H1 (cell line): Measurements from ENCODE around the gene ZC3HAV1. TPM values are rescaled to one million over a fixed set of nuclear protein-coding genes. Genes with fewer than 3 reads are reported as not detected.

Experiments used
- CTCF ChIA-PET: fragments of 300-600 bp; sonication (Branson Sonifier 250); formaldehyde crosslinking; loops from one replicate; lab custom pipeline; 2021; ENCODE audit not compliant: partially characterized antibody; lab: Charles Lee
- POLR2A ChIA-PET: fragments of 300-600 bp; sonication (Branson Sonifier 250); formaldehyde crosslinking; loops from one replicate; lab custom pipeline; 2021; ENCODE audit warnings: inconsistent platforms; ENCODE audit not compliant: partially characterized antibody; lab: Charles Lee
- DNase-seq, 2 experiments: peaks; one replicate each; pipeline versions ENCODE4 v3.0.0 to v3.0.0-alpha.2; 2010 to 2022; ENCODE audit warnings: low spot score in 2 of 2, low read depth in 1 of 2, mixed read lengths in 1 of 2
- FAIRE-seq: peaks from 2 replicates; lab custom pipeline; 2011; peaks lifted over from hg19 to GRCh38; lab: Jason Lieb, UNC
- H2AFZ ChIP-seq: 2 replicates; pipeline ENCODE4 v1.8.1; 2012; ENCODE audit warnings: low read length, inconsistent platforms
- H2AK5ac ChIP-seq: 2 replicates; pipeline ENCODE4 v1.6.1; 2013; ENCODE audit warnings: low read depth, low read length
- H2BK120ac ChIP-seq: replicated peaks from 2 replicates; pipeline ENCODE3; 2013; ENCODE audit warnings: low read depth, low read length, inconsistent platforms
- H2BK12ac ChIP-seq: 2 replicates; pipeline ENCODE4 v1.6.1; 2013; ENCODE audit warnings: low read depth, low read length
- H2BK15ac ChIP-seq: 2 replicates; pipeline ENCODE4 v1.6.1; 2013; ENCODE audit warnings: low read length
- H2BK20ac ChIP-seq: 2 replicates; pipeline ENCODE4 v1.6.1; 2013; ENCODE audit warnings: low read length
- H2BK5ac ChIP-seq: 2 replicates; pipeline ENCODE4 v1.6.1; 2013; ENCODE audit warnings: low read depth, low read length
- H3K14ac ChIP-seq: 2 replicates; pipeline ENCODE4 v1.6.1; 2013; ENCODE audit warnings: inconsistent platforms; ENCODE audit not compliant: insufficient read length
- H3K18ac ChIP-seq: 2 replicates; pipeline ENCODE4 v1.6.1; 2013; ENCODE audit warnings: low read length; ENCODE audit errors: extremely low read depth
- H3K23ac ChIP-seq: 2 replicates; pipeline ENCODE4 v1.6.1; 2013; ENCODE audit warnings: inconsistent platforms; ENCODE audit not compliant: insufficient read length
- H3K23me2 ChIP-seq: 2 replicates; pipeline ENCODE4 v1.6.1; 2013; ENCODE audit warnings: low read depth, low read length
- H3K27ac ChIP-seq: 2 replicates; pipeline ENCODE4 v1.6.1; 2011; ENCODE audit warnings: low read depth, low read length, inconsistent platforms
- H3K27me3 ChIP-seq, 4 experiments: replicated peaks in 1 of 4; 1 replicate in 1 of 4; 2 replicates in 3 of 4; pipeline versions ENCODE4 v1.6.1 to v1.8.1; 2011 to 2013; ENCODE audit warnings: low read length in 3 of 4, mild to moderate bottlenecking in 3 of 4, inconsistent platforms in 2 of 4, mixed read lengths in 2 of 4, moderate library complexity in 1 of 4; ENCODE audit not compliant: control insufficient read depth in 3 of 4, insufficient read depth in 3 of 4; ENCODE audit errors: extremely low read depth in 1 of 4
- H3K36me3 ChIP-seq, 4 experiments: 2 replicates each; pipeline versions ENCODE4 v1.6.1 to v1.8.1; 2011 to 2013; ENCODE audit warnings: mild to moderate bottlenecking in 4 of 4, low read length in 3 of 4, moderate library complexity in 2 of 4, control low read depth in 1 of 4, inconsistent platforms in 1 of 4; ENCODE audit not compliant: insufficient read depth in 4 of 4, control insufficient read depth in 2 of 4
- H3K4ac ChIP-seq: replicated peaks from 2 replicates; pipeline ENCODE3; 2013; ENCODE audit warnings: low read length, low read depth, mixed read lengths, inconsistent platforms; ENCODE audit not compliant: insufficient read length
- H3K4me1 ChIP-seq, 4 experiments: replicated peaks in 1 of 4; 1 replicate in 1 of 4; 2 replicates in 3 of 4; pipeline versions ENCODE4 v1.6.1 to v1.8.1; 2011 to 2013; ENCODE audit warnings: low read length in 3 of 4, inconsistent platforms in 2 of 4, mixed read lengths in 1 of 4; ENCODE audit not compliant: insufficient read depth in 4 of 4, control insufficient read depth in 3 of 4
- H3K4me2 ChIP-seq, 2 experiments: 2 replicates each; pipeline versions ENCODE4 v1.6.1 to v1.8.1; 2011 to 2013; ENCODE audit warnings: low read depth in 2 of 2, low read length in 2 of 2, control low read depth in 1 of 2, inconsistent platforms in 1 of 2, mild to moderate bottlenecking in 1 of 2; ENCODE audit not compliant: insufficient read depth in 1 of 2
- H3K4me3 ChIP-seq, 4 experiments: fragments of 200-600, 300-600 bp in 1 of 4; sonication (generic), shearing (Covaris generic), sonication (Bioruptor Twin) in 1 of 4; 2 replicates each; pipeline versions ENCODE4 v1.5.1 to v1.8.1; 2011 to 2016; ENCODE audit warnings: low read length in 4 of 4, low read depth in 3 of 4, control low read depth in 2 of 4, inconsistent platforms in 2 of 4, mild to moderate bottlenecking in 2 of 4, mixed read lengths in 1 of 4, moderate library complexity in 1 of 4; ENCODE audit not compliant: insufficient read depth in 2 of 4; ENCODE audit errors: extremely low read depth in 1 of 4
- H3K56ac ChIP-seq: replicated peaks from 2 replicates; pipeline ENCODE3; 2013; ENCODE audit warnings: low read depth, mild to moderate bottlenecking, mixed read lengths, low read length, inconsistent platforms; ENCODE audit not compliant: insufficient read length
- H3K79me1 ChIP-seq: 2 replicates; pipeline ENCODE4 v1.6.1; 2013; ENCODE audit warnings: low read depth, low read length, control low read depth
- H3K79me2 ChIP-seq, 2 experiments: 2 replicates each; pipeline versions ENCODE4 v1.6.1 to v1.8.1; 2012 to 2013; ENCODE audit warnings: low read length in 2 of 2, mild to moderate bottlenecking in 2 of 2, inconsistent platforms in 1 of 2; ENCODE audit not compliant: insufficient read depth in 2 of 2, control insufficient read depth in 1 of 2
- H3K9ac ChIP-seq, 4 experiments: replicated peaks in 1 of 4; 1 replicate in 1 of 4; 2 replicates in 3 of 4; pipeline versions ENCODE4 v1.6.1 to v1.8.1; 2011 to 2013; ENCODE audit warnings: low read depth in 3 of 4, low read length in 3 of 4, control low read depth in 2 of 4, mild to moderate bottlenecking in 2 of 4, moderate library complexity in 2 of 4, inconsistent platforms in 1 of 4; ENCODE audit errors: extremely low read depth in 1 of 4
- H3K9me3 ChIP-seq, 2 experiments: 2 replicates each; pipeline versions ENCODE4 v1.6.1 to v1.8.1; 2012 to 2013; ENCODE audit warnings: mild to moderate bottlenecking in 2 of 2, moderate library complexity in 2 of 2, control low read depth in 1 of 2, inconsistent platforms in 1 of 2, low read depth in 1 of 2, low read length in 1 of 2, mixed read lengths in 1 of 2; ENCODE audit not compliant: insufficient read depth in 2 of 2
- H4K20me1 ChIP-seq, 2 experiments: replicated peaks in 1 of 2; 2 replicates each; pipeline versions ENCODE3 to v1.8.1; 2011 to 2013; ENCODE audit warnings: inconsistent platforms in 2 of 2, low read length in 2 of 2, mild to moderate bottlenecking in 1 of 2; ENCODE audit not compliant: insufficient read depth in 2 of 2, control insufficient read depth in 1 of 2
- H4K5ac ChIP-seq: 2 replicates; pipeline ENCODE4 v1.6.1; 2013; ENCODE audit warnings: low read length, low read depth, mixed read lengths, inconsistent platforms; ENCODE audit not compliant: insufficient read length
- H4K8ac ChIP-seq: 2 replicates; pipeline ENCODE4 v1.8.0; 2013; ENCODE audit warnings: mild to moderate bottlenecking, moderate library complexity, low read length, inconsistent platforms; ENCODE audit not compliant: insufficient read depth; ENCODE audit errors: extremely low read depth
- H4K91ac ChIP-seq: replicated peaks from 2 replicates; pipeline ENCODE3; 2013; ENCODE audit warnings: low read length, mixed read lengths, inconsistent platforms; ENCODE audit not compliant: insufficient read length
- KDM4A ChIP-seq: IDR thresholded peaks from one replicate; pipeline ENCODE4 v1.7.1; 2012; ENCODE audit warnings: low read depth, mild to moderate bottlenecking, moderate library complexity, low read length, inconsistent platforms; ENCODE audit not compliant: severe bottlenecking
- KDM5A ChIP-seq: fragments of 200-600 bp; IDR thresholded peaks from 2 replicates; pipeline ENCODE4 v1.7.1; 2012; ENCODE audit warnings: mild to moderate bottlenecking, low read length, inconsistent platforms, mixed read lengths
- MAFK ChIP-seq: IDR thresholded peaks from 2 replicates; pipeline ENCODE4 v1.6.1; 2012; ENCODE audit warnings: low read depth, mild to moderate bottlenecking, improper control_type of control experiment, low read length
- NANOG ChIP-seq: IDR thresholded peaks from 2 replicates; pipeline ENCODE4 v1.6.1; 2011; ENCODE audit warnings: low read length, low read depth, mild to moderate bottlenecking, inconsistent platforms; ENCODE audit not compliant: insufficient read depth, poor library complexity, severe bottlenecking
- RBBP5 ChIP-seq: IDR thresholded peaks from 2 replicates; pipeline ENCODE4 v1.7.1; 2012; ENCODE audit warnings: low read depth, mild to moderate bottlenecking, inconsistent platforms, low read length, moderate library complexity, borderline replicate concordance
- SAP30 ChIP-seq: fragments of 300-600 bp; sonication (generic); IDR thresholded peaks from 2 replicates; pipeline ENCODE4 v1.7.1; 2012; ENCODE audit warnings: low read length, moderate library complexity, mild to moderate bottlenecking, inconsistent platforms; ENCODE audit not compliant: insufficient read depth, insufficient replicate concordance
- WGBS, 2 experiments: shearing (Covaris generic) in 1 of 2; methylation state at CpG; one replicate each; pipeline versions ENCODE4 v1.1.6 to v1.1.7; 2013 to 2015; ENCODE audit warnings: low lambda C conversion rate in 2 of 2, mixed read lengths in 2 of 2, inconsistent platforms in 1 of 2, low coverage in 1 of 2, missing lambda C conversion rate in 1 of 2; ENCODE audit not compliant: insufficient replicate concordance in 2 of 2, insufficient coverage in 1 of 2, insufficient read length in 1 of 2; ENCODE audit errors: extremely low coverage in 1 of 2, missing lambda C conversion rate in 1 of 2; 5-methylcytosine and 5-hydroxymethylcytosine counted together
- polyA plus RNA-seq, 7 experiments: library from polyadenylated mRNA; depleted of rRNA in 3 of 7; stranded (reverse) in 5 of 7; unstranded in 2 of 7; fragments of >200 nt in 5 of 7; fragments of 200-250 nt in 2 of 7; gene quantifications; 1 replicate in 5 of 7; 2 replicates in 1 of 7; 4 replicates in 1 of 7; pipeline versions ENCODE4 v1.2.1 to v1.2.3, GENCODE V29; 2011 to 2013; ENCODE audit warnings: missing spikeins in 2 of 7, mixed read lengths in 2 of 7
- total RNA-seq: library from RNA; stranded (reverse); fragmentation: NEBNext Ultra II Directional; extraction: Animal tissue kit (Norgen Biotek cat#: 25700); gene quantifications from 2 replicates; pipeline ENCODE4 v1.2.1, GENCODE V29; 2021

The ZC3HAV1 gene
- total and polyA plus RNA-seq, 2 of the 8 experiments (the other 6 are each of a cell fraction or from before 2014, with no cell fraction given), result 22.5 to 43.4 TPM

DNA sequence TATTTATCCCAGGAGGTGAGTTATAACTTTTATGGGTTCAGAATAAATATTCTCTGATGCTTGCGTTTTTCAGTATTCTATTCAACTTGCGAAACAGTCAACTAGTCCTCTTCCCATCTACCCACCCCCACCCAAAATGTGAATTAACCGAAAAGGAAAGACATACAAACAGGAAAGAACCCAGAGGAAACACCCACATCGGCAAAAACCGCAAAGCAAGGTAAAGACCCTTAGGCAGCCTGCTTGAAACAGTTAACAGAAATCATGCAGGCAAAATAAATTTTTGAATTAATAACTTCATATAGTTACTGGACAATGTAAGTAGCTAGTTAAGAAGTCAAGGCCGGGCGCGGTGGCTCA, 5.4 kb downstream of the ZC3HAV1 start:
- Histone ChIP-seq H2BK12ac (no peak overlapping the region), H3K4me2 (no peak overlapping the region), H3K27me3 (no peaks in the 10 kb centered on the region), H4K5ac (no peak overlapping the region), H3K9me3 (peaks cover 0 to 10% of the 10 kb centered on the region in 2 experiments; a peak in 1 of 4 replicates), H2AK5ac (no peak overlapping the region), H4K20me1 (no peaks in the 10 kb centered on the region), H4K8ac (no peak overlapping the region), H3K23ac (no peak overlapping the region), H3K27ac (no peak overlapping the region), H2AFZ (no peak overlapping the region), H3K9ac (no peak overlapping the region), H3K4me1 (peaks cover 0 to 3% (median 0%) of the 10 kb centered on the region in 4 experiments; a peak in 1 of 7 replicates), H3K4me3 (no peak overlapping the region), H3K56ac (no peak overlapping the region), H3K18ac (no peak overlapping the region), H3K23me2 (peaks cover 7% of the 10 kb centered on the region; the same call in 1 of the 2 replicates), H2BK5ac (no peak overlapping the region), H3K79me2 (peaks cover 8 to 48% of the 10 kb centered on the region in 2 experiments; a peak in 3 of 4 replicates), H2BK20ac (no peak overlapping the region), H3K79me1 (peaks cover 4% of the 10 kb centered on the region; the same call in 1 of the 2 replicates), H4K91ac (no peak overlapping the region), H2BK120ac (no peak overlapping the region), H3K14ac (no peak overlapping the region), H3K36me3 (no peaks in the 10 kb centered on the region; a peak in 1 of 8 replicates), H2BK15ac (no peak overlapping the region), H3K4ac (no peak overlapping the region)
- CTCF ChIA-PET, result interaction anchor here (1.1 kb wide), 1 partner anchor 29 kb away, joined by 4 read pairs; no protein-coding TSS in a partner anchor
- DNase-seq (no peak), FAIRE-seq (no peak)
- no peak for TF ChIP-seq KDM4A
- no peak for TF ChIP-seq SAP30
- no peak for TF ChIP-seq MAFK
- no peak for TF ChIP-seq NANOG
- no peak for TF ChIP-seq RBBP5
- no peak for TF ChIP-seq KDM5A
- POLR2A ChIA-PET, result interaction anchor here (1.5 kb wide), 1 partner anchor 8 kb away, joined by 3 read pairs; no protein-coding TSS in a partner anchor
- WGBS, 2 experiments, result 95% methylated on average over 8 of the region's 8 CpGs; no CpG with 5 or more reads in 1 of the 2 experiments
